Sigmoid colon (tissue), 7 donors: ENCODE measurements around the gene NID2. TPM values are rescaled to one million over a fixed set of nuclear protein-coding genes. Genes with fewer than 3 reads are reported as not detected.
A peak's percentile ranks its signal among the peaks of the same experiment; 100 is the strongest.

Source experiments
- DNase-seq: peaks from one replicate; pipeline ENCODE4 v3.0.0-alpha.2; 2019
- H3K27ac ChIP-seq, 4 donors: fragments of 200-600 bp; sonication (generic); one replicate each; pipeline ENCODE4 v1.5.1; 2016 to 2019; ENCODE audit warnings: mild to moderate bottlenecking in 1 of 4
- H3K27me3 ChIP-seq, 3 donors: fragments of 200-600 bp; sonication (generic); one replicate each; pipeline ENCODE4 v1.5.1; 2019; ENCODE audit warnings: mild to moderate bottlenecking in 1 of 3
- H3K36me3 ChIP-seq, 4 donors: fragments of 200-600 bp; sonication (generic); one replicate each; pipeline ENCODE4 v1.5.1; 2016 to 2019
- H3K4me1 ChIP-seq, 4 donors: fragments of 200-600 bp; sonication (generic); one replicate each; pipeline ENCODE4 v1.5.1; 2017 to 2019
- H3K4me3 ChIP-seq, 4 donors: fragments of 200-600 bp; sonication (generic); one replicate each; pipeline ENCODE4 v1.5.1; 2017 to 2019; ENCODE audit warnings: mild to moderate bottlenecking in 2 of 4, moderate library complexity in 1 of 4
- H3K9me3 ChIP-seq, 4 donors: fragments of 200-600 bp in 3 of 4; sonication (generic) in 3 of 4; one replicate each; pipeline versions ENCODE4 v1.5.1 to v1.6.1; 2013 to 2019
- CTCF ChIP-seq, 4 experiments: fragments of 450-650 bp in 3 of 4; fragments of 200-600 bp in 1 of 4; IDR thresholded peaks; one replicate each; pipeline ENCODE4 v1.5.1; 2016 to 2019; ENCODE audit warnings: antibody characterized with exemption in 4 of 4, mild to moderate bottlenecking in 3 of 4, moderate library complexity in 2 of 4
- EP300 ChIP-seq, 4 donors: sonication (generic); formaldehyde crosslinking; IDR thresholded peaks; one replicate each; pipeline ENCODE4 v1.6.1; 2017; ENCODE audit warnings: antibody characterized with exemption in 4 of 4
- POLR2A ChIP-seq, 2 donors: fragments of 450-650 bp; IDR thresholded peaks; one replicate each; pipeline ENCODE4 v1.6.1; 2016; ENCODE audit warnings: antibody characterized with exemption in 2 of 2, mild to moderate bottlenecking in 2 of 2, moderate library complexity in 2 of 2
- POLR2AphosphoS5 ChIP-seq, 4 donors: sonication (generic); formaldehyde crosslinking; IDR thresholded peaks; one replicate each; pipeline ENCODE4 v1.6.1; 2017; ENCODE audit warnings: antibody characterized with exemption in 4 of 4
- WGBS, 2 donors: extraction: QIAGEN DNeasy Blood & Tissue Kit; methylation state at CpG; one replicate each; pipeline ENCODE4 v1.1.7; 2013; 5-methylcytosine and 5-hydroxymethylcytosine counted together
- intact Hi-C: fragments of 100-400 bp; cut with DNase I; formaldehyde crosslinking; loops from one replicate; pipeline ENCODE4 v1.15.1; 2023
- polyA plus RNA-seq, 3 donors: library from polyadenylated mRNA; stranded (reverse); fragments of 200-250 nt; gene quantifications; one replicate each; pipeline ENCODE4 v1.2.3, GENCODE V29; 2013
- total RNA-seq, 4 donors: library from RNA; depleted of rRNA; stranded (reverse); fragments of >200 nt; gene quantifications; one replicate each; pipeline ENCODE4 v1.1.0, GENCODE V29; 2016
- donor health status: healthy with polysubstance abuse.
- donor health status: Bipolar disorder and iron deficiency.
- donor health status: healthy.

The NID2 gene
- total and polyA plus RNA-seq, 7 donors = 0.46 to 52.9 (median 26.4) TPM

GRCh38 chr14:52111583-52111982 is 42.7 kb upstream of the NID2 start:
- no peak for DNase-seq
- Histone ChIP-seq H3K4me1 (peaks cover 0 to 12% (median 7%) of the 10 kb centered on the region in 4 donors), H3K9me3 (no peaks in the 10 kb centered on the region), H3K27ac (no peak overlapping the region), H3K4me3 (no peak overlapping the region), H3K27me3 (no peaks in the 10 kb centered on the region), H3K36me3 (no peaks in the 10 kb centered on the region)
- 47 to 83% methylated on average over 4 of the region's 4 CpGs for WGBS, 2 donors
- intact Hi-C loops = no loop called here
- TF ChIP-seq POLR2AphosphoS5 (IDR thresholded peaks at IDR 0.05) = no peak
- no peak for TF ChIP-seq POLR2A (IDR thresholded peaks at IDR 0.05)
- no peak for TF ChIP-seq CTCF (IDR thresholded peaks at IDR 0.05)
- TF ChIP-seq EP300 (IDR thresholded peaks at IDR 0.05) = no peak

- Histone ChIP-seq H3K4me3 (no peak overlapping the region), H3K36me3 (no peaks in the 10 kb centered on the region), H3K27ac (no peak overlapping the region), H3K4me1 (peaks cover 0 to 21% (median 10%) of the 10 kb centered on the region in 4 donors), H3K27me3 (no peaks in the 10 kb centered on the region), H3K9me3 (no peaks in the 10 kb centered on the region)
- intact Hi-C loops = no loop called here
- no peak for DNase-seq
- no peak for TF ChIP-seq POLR2AphosphoS5 (IDR thresholded peaks at IDR 0.05)
- TF ChIP-seq EP300 (IDR thresholded peaks at IDR 0.05) = no peak
- TF ChIP-seq POLR2A (IDR thresholded peaks at IDR 0.05) = no peak
- TF ChIP-seq CTCF (IDR thresholded peaks at IDR 0.05) = no peak
- WGBS, 2 donors = 72 to 86% methylated on average over 5 of the region's 5 CpGs
Observed at GRCh38 chr14:52110441-52111086, 41.7 kb upstream of the NID2 start.

GRCh38 chr14:52108823-52109222 is 40.0 kb upstream of the NID2 start:
- intact Hi-C loops = no loop called here
- no peak for TF ChIP-seq POLR2A (IDR thresholded peaks at IDR 0.05)
- no peak for TF ChIP-seq CTCF (IDR thresholded peaks at IDR 0.05)
- no peak for TF ChIP-seq POLR2AphosphoS5 (IDR thresholded peaks at IDR 0.05)
- 95 to 96% methylated on average over 1 of the region's 1 CpG for WGBS, 2 donors
- no peak overlapping the region for H3K4me3 ChIP-seq
- peaks cover 0 to 21% (median 10%) of the 10 kb centered on the region in 4 donors for H3K4me1 ChIP-seq
- H3K36me3 ChIP-seq = no peaks in the 10 kb centered on the region
- no peak for DNase-seq
- no peak overlapping the region for H3K27ac ChIP-seq
- H3K27me3 ChIP-seq = no peaks in the 10 kb centered on the region
- H3K9me3 ChIP-seq = no peaks in the 10 kb centered on the region

GRCh38 chr14:52106840-52107239 is 38.0 kb upstream of the NID2 start:
- Histone ChIP-seq H3K4me3 (no peak overlapping the region), H3K27ac (peak overlapping the region in 3 of 4 donors; percentile 63 to 72 (median 65)), H3K36me3 (no peaks in the 10 kb centered on the region), H3K27me3 (no peaks in the 10 kb centered on the region), H3K9me3 (no peaks in the 10 kb centered on the region), H3K4me1 (peaks cover 0 to 21% (median 10%) of the 10 kb centered on the region in 4 donors)
- no peak for TF ChIP-seq EP300 (IDR thresholded peaks at IDR 0.05)
- peak in 3 of 4 donors; percentile 63 to 69 (median 68) for TF ChIP-seq POLR2AphosphoS5 (IDR thresholded peaks at IDR 0.05)
- no peak for TF ChIP-seq POLR2A (IDR thresholded peaks at IDR 0.05)
- no peak for TF ChIP-seq CTCF (IDR thresholded peaks at IDR 0.05)
- WGBS, 2 donors = 9 to 55% methylated on average over 5 of the region's 5 CpGs
- intact Hi-C loops = no loop called here
- DNase-seq = no peak

GRCh38 chr14:52103416-52103815 is 34.6 kb upstream of the NID2 start:
- peaks cover 0 to 21% (median 10%) of the 10 kb centered on the region in 4 donors for H3K4me1 ChIP-seq
- no peaks in the 10 kb centered on the region for H3K27me3 ChIP-seq
- TF ChIP-seq CTCF (IDR thresholded peaks at IDR 0.05) (no peak), POLR2A (IDR thresholded peaks at IDR 0.05) (no peak), EP300 (IDR thresholded peaks at IDR 0.05) (no peak), POLR2AphosphoS5 (IDR thresholded peaks at IDR 0.05) (no peak)
- DNase-seq = no peak
- H3K4me3 ChIP-seq = no peak overlapping the region
- no peaks in the 10 kb centered on the region for H3K36me3 ChIP-seq
- H3K9me3 ChIP-seq = no peaks in the 10 kb centered on the region
- intact Hi-C loops = no loop called here
- no peak overlapping the region for H3K27ac ChIP-seq
- 88 to 92% methylated on average over 8 of the region's 8 CpGs for WGBS, 2 donors
